Activated T-cell treated with anti-CD3 and anti-CD28 coated beads, Interleukin-2, amount 50 U/mL, for 48 hours (primary cell): ENCODE measurements around the gene HLTF.
A peak's percentile ranks its signal among the peaks of the same experiment; 100 is the strongest.
"Not testable (repeated sequence)": the region's sequence is repeated elsewhere in the genome, so short reads cannot be mapped to it uniquely, and the experiment has no call there.

Experiments used
- DNase-seq, 2 experiments: peaks; one replicate each; pipeline ENCODE4 v3.0.0-alpha.2; 2020

The HLTF gene, protein sequence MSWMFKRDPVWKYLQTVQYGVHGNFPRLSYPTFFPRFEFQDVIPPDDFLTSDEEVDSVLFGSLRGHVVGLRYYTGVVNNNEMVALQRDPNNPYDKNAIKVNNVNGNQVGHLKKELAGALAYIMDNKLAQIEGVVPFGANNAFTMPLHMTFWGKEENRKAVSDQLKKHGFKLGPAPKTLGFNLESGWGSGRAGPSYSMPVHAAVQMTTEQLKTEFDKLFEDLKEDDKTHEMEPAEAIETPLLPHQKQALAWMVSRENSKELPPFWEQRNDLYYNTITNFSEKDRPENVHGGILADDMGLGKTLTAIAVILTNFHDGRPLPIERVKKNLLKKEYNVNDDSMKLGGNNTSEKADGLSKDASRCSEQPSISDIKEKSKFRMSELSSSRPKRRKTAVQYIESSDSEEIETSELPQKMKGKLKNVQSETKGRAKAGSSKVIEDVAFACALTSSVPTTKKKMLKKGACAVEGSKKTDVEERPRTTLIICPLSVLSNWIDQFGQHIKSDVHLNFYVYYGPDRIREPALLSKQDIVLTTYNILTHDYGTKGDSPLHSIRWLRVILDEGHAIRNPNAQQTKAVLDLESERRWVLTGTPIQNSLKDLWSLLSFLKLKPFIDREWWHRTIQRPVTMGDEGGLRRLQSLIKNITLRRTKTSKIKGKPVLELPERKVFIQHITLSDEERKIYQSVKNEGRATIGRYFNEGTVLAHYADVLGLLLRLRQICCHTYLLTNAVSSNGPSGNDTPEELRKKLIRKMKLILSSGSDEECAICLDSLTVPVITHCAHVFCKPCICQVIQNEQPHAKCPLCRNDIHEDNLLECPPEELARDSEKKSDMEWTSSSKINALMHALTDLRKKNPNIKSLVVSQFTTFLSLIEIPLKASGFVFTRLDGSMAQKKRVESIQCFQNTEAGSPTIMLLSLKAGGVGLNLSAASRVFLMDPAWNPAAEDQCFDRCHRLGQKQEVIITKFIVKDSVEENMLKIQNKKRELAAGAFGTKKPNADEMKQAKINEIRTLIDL

DNA sequence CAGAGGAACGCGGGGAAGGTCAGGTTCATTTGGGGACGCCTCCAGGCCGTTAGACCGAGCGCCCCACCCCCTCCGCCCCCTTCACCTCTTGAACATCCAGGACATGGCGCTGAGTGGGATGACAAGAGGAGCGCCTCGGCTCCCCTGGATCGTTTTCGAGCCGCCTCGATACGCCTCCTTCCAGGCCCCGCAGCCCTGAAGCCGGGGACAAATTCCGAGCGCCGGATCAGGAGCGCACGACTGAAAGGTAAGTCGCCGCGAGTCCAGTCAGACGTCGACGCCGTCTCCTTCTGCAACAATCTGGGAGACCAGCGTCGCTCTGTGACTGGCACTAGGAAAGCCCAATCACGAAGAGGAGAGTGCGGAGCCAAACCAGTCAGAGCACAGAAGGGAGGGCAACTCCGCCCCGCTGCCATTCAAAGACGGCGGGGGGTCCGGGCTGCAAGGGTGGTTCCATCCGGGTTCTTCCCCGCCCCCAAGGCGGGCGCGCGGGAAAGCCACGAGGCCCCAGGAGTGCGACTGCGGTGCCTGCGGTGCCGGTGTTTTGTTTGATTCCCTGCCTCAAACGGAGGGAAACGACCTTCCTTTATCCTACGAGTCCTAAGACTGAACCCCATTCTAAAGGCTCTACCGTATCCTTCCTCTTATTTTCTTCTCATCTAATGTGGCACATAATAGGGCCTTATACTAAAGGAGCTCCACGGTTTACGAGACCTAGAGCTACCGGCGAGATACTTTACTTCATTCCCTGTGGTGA, at the start of gene HLTF:
Gene HLTF (minus strand): TSS at position 302 of the 757 bp plus-strand sequence. CDS start 197 bp downstream, at position 105.
- peak; percentile 91 to 93 for DNase-seq

DNA sequence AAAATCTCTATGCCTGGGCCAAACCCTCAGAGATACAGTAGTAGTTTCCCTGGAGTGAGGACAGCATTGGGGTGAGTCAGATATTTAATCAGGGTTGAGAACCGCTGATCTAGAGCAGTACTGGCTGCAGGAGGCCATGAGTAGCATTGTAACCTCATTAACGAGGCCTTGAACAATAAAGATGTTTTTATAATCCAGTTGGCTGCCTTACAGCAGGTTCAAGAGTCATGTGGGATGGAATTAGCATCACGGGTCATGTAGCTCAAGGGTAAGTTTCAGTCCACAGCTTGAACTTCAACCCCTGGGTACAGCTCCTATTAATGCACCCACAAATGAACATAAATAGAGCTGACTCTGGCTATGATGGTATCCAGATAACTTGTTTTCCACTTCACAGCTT, 48.2 kb upstream of the HLTF start:
- no peak for DNase-seq

DNA sequence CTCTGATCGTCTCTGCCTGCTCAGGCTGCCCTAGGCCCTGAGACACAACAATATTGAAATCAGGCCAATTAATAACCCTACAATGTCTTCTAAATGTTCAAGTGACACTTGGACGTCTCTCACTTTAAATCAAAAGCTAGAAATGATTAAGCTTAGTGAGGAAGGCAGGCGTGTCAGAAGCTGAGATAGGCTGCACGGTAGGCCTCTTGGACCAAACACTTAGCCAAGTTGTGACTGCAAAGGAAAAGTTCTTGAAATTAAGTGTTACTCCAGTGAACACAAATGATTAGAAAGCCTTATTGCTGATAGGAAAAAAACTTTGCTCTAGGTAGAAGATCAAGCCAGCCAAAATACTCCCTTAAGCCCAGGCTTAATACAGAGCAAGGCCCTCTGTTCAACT, 45.3 kb upstream of the HLTF start:
- DNase-seq, result no peak

DNA sequence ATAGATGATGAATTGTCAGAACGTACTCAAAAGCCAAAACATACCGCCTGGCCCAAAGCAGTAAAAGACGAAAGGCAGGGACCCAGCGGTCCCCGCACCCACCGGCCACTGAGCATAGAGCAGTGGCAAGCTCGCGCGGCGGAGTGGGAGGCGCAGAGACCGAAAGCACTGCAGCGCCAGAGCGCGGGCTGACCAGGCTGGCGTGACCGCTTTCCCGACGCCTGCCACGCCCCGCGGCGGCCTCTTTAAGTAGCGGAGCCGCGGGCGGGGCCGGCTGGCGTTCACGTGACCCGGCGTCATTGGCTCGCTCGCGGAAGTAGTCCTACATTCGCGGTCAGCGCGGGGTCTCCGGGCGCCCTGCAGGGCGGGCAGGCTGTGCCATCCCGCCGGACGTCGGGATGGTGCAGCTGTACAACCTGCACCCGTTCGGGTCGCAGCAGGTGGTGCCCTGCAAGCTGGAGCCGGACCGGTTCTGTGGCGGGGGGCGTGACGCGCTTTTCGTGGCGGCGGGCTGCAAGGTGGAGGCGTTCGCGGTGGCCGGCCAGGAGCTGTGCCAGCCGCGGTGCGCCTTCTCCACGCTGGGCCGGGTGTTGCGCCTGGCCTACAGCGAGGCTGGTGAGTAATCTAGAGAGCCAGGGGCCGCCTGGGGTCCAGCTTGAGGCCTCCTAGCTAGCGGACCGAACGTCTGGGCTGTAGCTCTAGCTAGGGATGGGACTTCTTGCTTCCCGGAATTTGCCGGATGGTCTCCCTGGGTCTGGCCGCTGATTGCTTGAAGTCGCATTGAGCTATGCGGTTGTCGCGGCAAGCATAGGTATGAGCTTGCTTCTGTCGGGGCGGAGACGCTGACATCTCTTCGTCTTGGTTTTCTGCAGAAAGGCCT, 43.2 kb upstream of the HLTF start, which contains the start of gene HPS3:
Gene HPS3 (plus strand): TSS at position 313 of the 880 bp plus-strand sequence. CDS start 86 bp downstream, at position 399.
- DNase-seq, result peak; percentile 87 to 90

DNA sequence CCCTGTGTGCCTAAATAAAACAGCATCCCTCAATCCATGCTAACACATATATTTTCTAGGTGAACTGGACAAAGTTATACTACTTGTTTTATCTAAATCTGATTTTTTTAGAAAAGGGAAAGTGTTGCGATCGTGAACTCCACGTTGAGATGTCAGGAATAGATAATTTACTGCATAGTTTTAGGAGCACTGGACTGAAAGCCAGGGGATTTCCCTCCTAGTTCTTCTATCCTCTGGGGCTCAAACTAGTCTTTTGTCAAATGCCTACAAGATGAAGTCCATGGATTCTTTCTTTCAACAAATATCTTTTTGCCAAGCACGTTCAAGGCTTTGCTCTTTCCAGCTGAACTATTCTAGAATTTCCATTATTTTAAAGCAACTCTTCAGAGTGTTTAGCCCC, 42.5 kb upstream of the HLTF start:
- no peak for DNase-seq

DNA sequence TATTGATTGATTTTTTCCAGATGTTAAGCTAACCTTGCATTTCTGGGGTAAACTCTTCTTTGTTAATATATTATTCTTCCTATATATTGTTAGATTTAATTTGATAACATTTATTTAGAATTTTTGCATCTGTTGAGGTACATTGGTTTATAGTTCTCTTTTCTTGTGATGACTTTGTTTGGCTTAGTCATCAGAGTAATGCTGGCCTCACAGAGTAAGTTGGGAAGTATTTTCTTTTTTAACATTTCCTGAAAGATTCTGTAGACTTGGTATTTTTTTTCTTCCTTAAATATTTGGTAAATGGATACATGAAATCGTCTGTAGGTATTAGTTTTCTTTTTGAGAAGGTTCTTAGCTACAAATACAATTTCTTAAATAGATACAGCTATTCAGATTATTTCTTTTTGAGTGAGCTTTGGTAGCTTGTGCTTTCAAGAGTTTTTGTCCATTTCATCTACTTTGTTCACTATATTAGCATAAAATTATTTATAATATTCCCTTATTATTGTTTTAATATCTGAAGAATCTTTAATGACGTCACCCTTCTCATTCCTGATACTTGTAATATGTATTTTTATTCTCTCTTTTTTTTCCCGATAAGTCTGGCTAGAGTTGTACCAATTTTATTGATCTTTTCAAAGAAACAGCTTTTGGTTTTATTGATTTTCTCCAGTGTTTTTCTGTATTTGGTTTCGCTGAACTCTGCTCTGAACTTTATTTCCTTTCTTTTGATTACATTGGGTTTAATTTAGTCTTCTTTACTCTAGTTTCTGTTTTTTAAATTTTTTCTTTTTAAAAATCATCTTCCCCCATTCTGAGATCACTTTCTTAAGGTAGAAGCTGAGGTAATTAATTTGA, 36.6 kb upstream of the HLTF start:
- no peak for DNase-seq

DNA sequence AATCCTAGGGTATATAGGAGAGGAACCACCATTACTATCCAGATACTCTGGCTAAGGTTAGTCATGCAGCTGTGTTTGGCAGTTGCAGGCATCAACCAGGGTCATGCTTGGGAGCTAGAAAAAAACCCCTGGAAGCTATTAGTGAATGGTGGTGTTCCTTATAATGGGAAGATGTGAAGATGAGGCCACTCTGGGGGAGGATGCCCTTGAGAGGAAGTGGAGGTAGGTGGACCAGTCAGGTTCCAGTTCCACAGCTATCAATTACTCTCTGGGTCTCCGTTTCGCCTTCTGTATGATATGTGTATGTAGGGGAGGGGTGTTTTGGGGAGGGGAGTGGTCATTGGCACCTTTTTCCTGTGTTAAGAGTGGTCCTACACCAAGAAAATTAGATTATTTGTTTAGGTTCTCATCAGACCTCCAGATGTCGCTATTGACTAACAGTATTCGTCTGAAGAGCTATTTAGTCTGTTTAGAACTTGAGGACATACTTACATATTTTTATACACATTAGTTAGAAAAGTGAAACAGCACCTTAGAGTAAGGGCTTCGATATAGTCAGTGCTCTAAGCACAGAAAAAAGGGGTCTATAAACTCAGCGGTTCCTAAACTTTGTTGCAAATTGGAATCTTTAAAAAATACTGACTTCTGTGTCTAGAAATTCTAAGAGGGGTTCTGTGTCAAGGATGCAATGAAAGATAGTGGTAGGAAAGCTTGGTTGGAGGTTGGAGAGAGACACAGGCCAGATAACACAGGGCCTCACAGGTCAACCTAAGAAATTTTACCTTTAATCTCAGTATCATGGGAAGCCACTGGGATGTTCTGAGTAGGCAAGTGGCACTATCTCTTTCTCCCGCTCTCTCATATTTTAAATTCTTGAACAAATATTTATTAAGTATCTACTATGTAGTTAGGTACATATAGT, 34.0 kb upstream of the HLTF start:
- DNase-seq, result peak in 1 of 2 experiments; percentile 22

DNA sequence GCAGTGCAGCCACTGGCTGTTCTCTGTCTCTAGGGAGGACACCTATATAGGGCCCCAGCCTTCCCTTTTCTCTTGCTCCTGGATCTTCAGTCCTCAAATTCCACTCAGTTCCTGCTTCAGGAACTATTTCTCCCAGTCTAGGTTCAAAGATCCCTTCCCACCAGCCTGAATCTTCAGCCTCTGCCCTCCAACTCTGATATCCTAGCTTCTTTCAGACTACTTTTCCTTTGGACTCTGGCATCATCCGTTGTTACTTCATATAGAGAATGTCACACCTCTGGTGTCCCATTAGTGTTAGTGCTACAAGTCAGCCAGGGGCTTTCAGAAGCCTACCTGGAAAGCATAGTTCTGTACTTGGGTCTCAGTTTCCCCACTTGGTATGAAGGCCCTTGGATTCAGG, 33.1 kb upstream of the HLTF start:
- DNase-seq, result no peak

DNA sequence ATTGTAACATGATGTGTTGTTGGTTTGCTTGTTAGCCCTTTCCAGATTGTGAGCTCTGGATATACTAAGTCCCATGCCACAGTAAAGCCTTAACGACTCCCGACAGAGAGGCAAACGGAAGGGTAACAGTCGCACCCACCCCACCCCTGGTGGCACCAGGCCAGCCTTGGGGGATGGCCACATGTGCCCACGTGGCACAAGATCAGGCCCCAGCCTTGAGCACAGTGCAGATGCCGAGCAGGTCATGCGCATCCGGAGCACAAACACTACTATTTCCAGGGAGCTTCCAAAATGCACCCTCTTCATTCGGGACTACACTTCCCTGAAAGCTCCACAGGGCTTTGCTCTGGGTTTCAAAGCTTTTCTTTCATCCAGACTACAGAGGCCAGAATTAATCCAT, 32.4 kb upstream of the HLTF start:
- DNase-seq, result no peak

DNA sequence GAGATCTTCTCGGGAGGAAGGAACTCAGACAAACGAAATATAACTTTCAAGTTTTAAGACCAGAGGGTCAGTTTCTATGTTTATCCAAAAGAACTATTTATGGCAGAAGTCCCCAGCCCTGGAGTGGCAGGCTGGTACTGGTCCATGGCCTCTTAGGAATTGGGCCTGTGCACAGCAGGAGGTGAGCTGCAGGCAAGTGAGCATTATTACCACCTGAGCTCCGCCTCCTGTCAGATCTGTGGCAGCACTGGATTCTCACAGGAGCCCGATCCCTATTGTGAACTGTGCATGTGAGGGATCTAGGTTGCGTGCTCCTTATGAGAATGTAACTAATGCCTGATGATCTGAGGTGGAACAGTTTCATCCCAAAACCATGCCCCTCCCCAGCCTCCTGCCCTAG, 28.8 kb upstream of the HLTF start:
- DNase-seq, result no peak

DNA sequence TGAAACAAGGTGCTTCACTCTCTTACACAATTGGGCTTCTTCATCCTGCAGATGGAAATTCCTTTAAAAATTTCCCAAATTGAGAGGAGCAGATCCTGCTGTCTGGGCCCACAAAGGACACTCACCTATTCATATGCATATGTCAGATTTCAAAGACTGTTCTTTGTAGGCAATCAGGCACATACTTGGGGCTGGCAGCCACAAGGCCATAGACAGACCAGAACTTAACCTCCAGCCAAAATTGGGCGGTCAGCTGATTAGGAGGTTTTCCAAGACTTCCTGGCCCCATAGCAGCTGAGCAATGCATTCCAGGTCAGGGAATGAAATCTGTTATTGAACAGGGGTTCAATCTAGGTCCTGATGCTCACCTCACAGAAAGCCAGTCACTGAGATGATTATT, 28.1 kb upstream of the HLTF start:
- no peak for DNase-seq

DNA sequence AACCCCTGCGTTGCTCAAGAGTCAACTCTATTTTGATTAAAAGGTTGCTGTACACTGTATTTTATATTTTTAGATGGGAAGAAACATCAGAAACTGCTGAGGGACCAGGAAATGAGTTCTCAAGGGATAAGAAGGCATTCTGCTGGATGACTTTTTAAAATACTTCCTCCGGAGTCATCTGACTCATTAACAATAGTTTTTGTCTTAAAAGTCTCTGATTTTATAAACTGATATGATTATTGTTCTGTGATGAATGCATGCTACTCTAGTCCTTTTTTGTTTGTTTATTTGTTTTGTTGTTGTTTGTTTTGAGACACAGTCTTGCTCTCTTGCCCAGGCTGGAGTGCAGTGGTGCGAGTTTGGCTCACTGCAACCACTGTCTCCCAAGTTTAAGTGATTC, 18.2 kb upstream of the HLTF start:
- no peak for DNase-seq

DNA sequence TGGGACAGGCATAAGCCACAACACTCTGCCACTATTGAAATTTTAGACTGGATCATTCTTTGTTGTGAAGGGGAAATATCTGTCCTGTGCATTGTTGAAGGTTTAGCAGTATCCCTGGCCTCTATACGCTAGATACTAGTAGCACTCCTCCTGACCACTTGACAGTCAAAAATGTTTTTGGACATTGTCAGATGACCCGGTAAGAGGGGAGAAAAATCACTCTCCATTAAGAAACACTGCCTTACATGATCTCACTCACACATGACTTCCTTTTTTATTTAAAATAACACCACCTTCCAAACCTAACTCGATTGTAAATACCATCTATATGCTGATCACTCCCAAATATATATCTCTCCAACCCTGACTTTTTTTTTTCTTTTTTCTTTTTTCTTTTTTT, 15.3 kb upstream of the HLTF start:
- no peak for DNase-seq

DNA sequence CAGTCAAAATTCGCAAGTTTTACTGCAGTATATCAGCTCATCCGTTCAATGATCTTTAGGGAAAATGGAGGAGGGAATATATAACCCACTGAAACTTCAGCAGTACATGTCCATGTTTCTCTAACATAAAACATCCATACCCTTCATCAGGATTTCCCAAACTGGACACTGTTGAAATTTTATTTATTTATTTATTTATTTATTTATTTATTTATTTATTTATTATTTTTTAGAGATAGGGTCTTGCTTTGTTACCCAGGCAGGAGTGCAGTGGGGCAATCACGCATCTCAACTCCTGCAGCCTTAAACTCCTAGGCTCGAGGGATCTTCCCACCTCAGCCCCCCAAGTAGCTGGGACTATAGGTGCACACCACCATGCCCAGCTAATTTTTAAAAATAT, 14.8 kb upstream of the HLTF start:
- no peak for DNase-seq

DNA sequence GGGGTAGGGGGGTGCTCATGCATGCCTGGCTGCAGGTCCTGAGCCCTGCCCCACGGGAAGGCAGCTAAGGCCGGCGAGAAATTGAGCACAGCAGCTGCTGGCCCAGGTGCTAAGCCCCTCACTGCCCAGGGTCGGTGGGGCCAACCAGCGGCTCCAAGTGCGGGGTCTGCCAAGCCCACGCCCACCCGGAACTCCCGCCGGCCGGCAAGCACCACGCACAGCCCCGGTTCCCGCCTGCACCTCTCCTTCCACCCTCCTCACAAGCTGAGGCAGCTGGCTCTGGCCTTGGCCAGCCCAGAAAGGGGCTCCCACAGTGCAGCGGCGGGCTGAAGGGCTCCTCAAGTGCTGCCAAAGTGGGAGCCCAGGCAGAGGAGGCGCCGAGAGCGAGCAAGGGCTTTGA, 11.7 kb upstream of the HLTF start:
- not testable (repeated sequence) for DNase-seq

DNA sequence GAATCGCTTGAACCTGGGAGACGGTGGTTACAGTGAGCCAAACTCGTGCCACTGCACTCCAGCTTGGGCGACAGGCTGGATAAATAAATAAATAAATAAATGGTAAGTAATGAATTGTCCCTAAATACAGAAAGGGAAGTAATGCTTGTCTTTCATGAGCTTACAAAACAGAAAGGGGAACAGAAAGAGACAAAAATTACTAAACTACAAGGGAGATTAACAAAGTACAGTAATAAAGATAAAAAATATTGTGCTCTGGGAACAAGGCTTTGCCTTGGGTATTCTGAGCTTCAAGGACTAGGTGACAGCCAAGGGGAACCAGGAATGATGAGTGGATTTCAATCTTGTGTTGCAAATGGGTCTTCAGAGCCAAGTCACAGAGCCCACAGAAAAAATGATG, 9.2 kb upstream of the HLTF start:
- no peak for DNase-seq

DNA sequence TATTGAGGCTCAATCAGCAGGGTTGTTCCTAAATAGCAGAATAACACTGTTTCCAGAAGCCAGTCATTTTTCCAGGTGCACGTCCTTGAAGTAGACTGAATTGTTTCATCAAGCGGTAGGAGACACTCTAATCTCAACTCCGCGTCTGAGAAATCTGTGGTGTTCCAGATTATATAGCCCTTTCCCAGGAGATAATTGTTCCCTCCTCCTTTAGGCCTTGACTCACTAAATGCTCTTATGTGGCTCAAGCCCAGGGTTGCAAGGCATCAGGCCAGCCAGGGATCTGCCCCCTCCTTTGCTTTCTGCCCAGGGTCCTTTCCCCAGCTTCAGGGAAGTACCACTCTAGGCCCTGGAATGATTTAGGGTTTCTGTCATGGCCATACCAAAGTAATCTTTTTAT, 5.7 kb upstream of the HLTF start:
- no peak for DNase-seq

DNA sequence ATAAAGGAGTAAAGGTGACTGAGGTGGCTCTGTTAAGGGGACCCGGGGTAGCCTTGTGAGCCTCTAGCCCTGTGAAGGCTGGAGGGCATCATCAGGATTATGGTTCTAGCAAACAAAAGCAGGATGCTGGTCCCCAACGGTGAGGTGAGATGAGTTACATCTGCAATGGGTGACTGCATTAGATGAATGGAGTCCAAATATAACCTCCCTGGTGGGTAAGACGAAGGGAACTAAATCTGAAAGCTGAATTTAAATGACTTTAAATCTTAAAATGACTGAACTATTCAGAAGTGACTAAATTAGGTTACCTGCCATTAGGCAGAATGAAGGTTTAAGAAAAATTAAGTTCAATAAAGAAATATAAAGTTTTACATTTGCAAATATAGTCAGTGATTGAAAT, 4.6 kb upstream of the HLTF start:
- DNase-seq, result no peak

DNA sequence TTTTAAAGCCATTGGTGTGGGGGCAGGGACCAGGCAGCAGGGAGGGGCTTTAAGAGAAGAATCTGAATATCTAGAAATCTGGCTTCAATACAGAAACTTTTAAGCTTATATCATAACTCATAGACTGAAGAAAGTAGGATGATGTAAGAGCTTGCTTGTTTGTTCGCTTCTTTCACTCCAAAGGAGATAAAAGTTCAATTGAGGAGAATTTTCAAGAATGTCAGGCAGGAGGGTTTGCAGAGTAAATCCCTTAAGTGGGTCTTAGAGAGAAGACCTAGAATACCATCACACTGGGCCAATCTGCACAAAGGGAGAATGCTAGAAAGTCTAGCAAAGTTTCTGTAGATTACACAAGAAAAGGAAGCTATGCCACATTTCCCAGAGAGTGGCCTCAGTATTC, 4.1 kb upstream of the HLTF start:
- no peak for DNase-seq

DNA sequence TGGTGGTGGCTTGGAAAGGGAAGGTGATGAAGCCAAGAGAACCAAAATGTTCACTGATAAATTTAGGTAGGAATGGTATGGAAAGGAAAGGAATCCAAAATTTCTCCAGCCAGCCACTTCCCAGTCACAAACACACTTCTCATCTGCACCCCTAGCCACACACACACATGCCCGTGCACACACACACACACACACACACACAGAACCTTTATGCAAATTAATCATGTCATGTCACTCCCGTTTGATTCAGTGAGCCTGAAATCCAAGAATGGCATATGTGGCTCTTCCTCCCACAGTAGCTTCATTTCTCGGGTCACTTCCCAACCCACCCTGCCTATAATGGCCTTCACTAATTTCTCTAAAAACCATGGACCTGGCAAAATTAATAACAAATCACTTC, 3.1 kb upstream of the HLTF start:
- DNase-seq, result no peak
